OCI-LY3 (cell line): ENCODE results near the gene GALNT14.
A peak's percentile ranks its signal among the peaks of the same experiment; 100 is the strongest.

Experiments used
- EZH2phosphoT487 ChIP-seq: fragments of 200-600 bp; shearing (Covaris generic); IDR thresholded peaks from 2 replicates; pipeline ENCODE4 v1.6.1; 2018; ENCODE audit warnings: antibody characterized with exemption, mixed run types, low read depth
- TF ChIP-seq, protein P1 (sequence below): fragments of 200-600, 300-600 bp; sonication (generic); IDR thresholded peaks from 2 replicates; pipeline ENCODE4 v1.5.1; 2014; ENCODE audit warnings: antibody characterized with exemption, low read length, low read depth

- TF ChIP-seq, protein P1, sequence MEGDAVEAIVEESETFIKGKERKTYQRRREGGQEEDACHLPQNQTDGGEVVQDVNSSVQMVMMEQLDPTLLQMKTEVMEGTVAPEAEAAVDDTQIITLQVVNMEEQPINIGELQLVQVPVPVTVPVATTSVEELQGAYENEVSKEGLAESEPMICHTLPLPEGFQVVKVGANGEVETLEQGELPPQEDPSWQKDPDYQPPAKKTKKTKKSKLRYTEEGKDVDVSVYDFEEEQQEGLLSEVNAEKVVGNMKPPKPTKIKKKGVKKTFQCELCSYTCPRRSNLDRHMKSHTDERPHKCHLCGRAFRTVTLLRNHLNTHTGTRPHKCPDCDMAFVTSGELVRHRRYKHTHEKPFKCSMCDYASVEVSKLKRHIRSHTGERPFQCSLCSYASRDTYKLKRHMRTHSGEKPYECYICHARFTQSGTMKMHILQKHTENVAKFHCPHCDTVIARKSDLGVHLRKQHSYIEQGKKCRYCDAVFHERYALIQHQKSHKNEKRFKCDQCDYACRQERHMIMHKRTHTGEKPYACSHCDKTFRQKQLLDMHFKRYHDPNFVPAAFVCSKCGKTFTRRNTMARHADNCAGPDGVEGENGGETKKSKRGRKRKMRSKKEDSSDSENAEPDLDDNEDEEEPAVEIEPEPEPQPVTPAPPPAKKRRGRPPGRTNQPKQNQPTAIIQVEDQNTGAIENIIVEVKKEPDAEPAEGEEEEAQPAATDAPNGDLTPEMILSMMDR: peak; percentile 96
- no peak for TF ChIP-seq EZH2phosphoT487
These were observed 31.9 kb upstream of the GALNT14 start for GRCh38 chr2:31170071-31170698.
